NCI-H2081 (cell line): ENCODE results near the gene CSDE1.
"Not testable (repeated sequence)": the region's sequence is repeated elsewhere in the genome, so short reads cannot be mapped to it uniquely, and the experiment has no call there.

ENCODE experiments used
- DNase-seq, 2 experiments: peaks; one replicate each; lab custom pipeline; 2025; lab: John Stamatoyannopoulos, UW

The CSDE1 gene

GRCh38 chr1:114757455-114758255 lies at the start of gene CSDE1:
CSDE1 (minus strand) TSS chr1:114757984; CDS start chr1:114739890, 18,094 bp downstream.
- peak; percentile 90 to 95 for DNase-seq

GRCh38 chr1:114804449-114804848 lies 46.7 kb upstream of the CSDE1 start:
- DNase-seq: not testable (repeated sequence)

- no peak for DNase-seq
These were observed 45.2 kb upstream of the CSDE1 start for GRCh38 chr1:114803001-114803400.

- DNase-seq: no peak
These were observed 36.3 kb upstream of the CSDE1 start for GRCh38 chr1:114794038-114794437.

- DNase-seq: not testable (repeated sequence)
These were observed 32.8 kb upstream of the CSDE1 start for GRCh38 chr1:114790581-114790980.

- not testable (repeated sequence) for DNase-seq
These were observed 28.7 kb upstream of the CSDE1 start for GRCh38 chr1:114786440-114786839.

- no peak for DNase-seq
These were observed 24.7 kb upstream of the CSDE1 start for GRCh38 chr1:114782476-114782875.

GRCh38 chr1:114780344-114781226 lies 22.8 kb upstream of the CSDE1 start, which contains the start of gene SIKE1:
SIKE1 (minus strand) TSS chr1:114780685; CDS start chr1:114780607, 78 bp downstream.
- DNase-seq: peak; percentile 80 to 93

GRCh38 chr1:114779722-114780121 lies 21.9 kb upstream of the CSDE1 start:
- no peak for DNase-seq

- DNase-seq: not testable (repeated sequence)
These were observed 18.9 kb upstream of the CSDE1 start for GRCh38 chr1:114776726-114777125.

GRCh38 chr1:114771992-114772391 lies 14.2 kb upstream of the CSDE1 start:
- no peak for DNase-seq

GRCh38 chr1:114770989-114771388 lies 13.2 kb upstream of the CSDE1 start:
- no peak for DNase-seq

GRCh38 chr1:114764689-114765088 lies 6.9 kb upstream of the CSDE1 start:
- no peak for DNase-seq

- DNase-seq: peak; percentile 1 to 4
These were observed 560 bp upstream of the CSDE1 start for GRCh38 chr1:114758256-114758832.

- DNase-seq: no peak
These were observed 782 bp downstream of the CSDE1 start for GRCh38 chr1:114756949-114757454.

GRCh38 chr1:114756009-114756892 lies 1.5 kb downstream of the CSDE1 start:
- no peak for DNase-seq

- DNase-seq: no peak
These were observed 2.5 kb downstream of the CSDE1 start for GRCh38 chr1:114755006-114755931.

- not testable (repeated sequence) for DNase-seq
These were observed 4.1 kb downstream of the CSDE1 start for GRCh38 chr1:114753702-114754101.

- no peak for DNase-seq
These were observed 4.6 kb downstream of the CSDE1 start for GRCh38 chr1:114753143-114753542.

- DNase-seq: peak; percentile 3 to 43
These were observed 7.0 kb downstream of the CSDE1 start for GRCh38 chr1:114750780-114751179.
